Astrocyte (in vitro differentiated cells and primary cell): ENCODE data around the gene NEMP2. TPM values are rescaled to one million over a fixed set of nuclear protein-coding genes. Genes with fewer than 3 reads are reported as not detected.

Experiments
- total RNA-seq: library from RNA; stranded (reverse); gene quantifications from 2 replicates; pipeline ENCODE4 v1.2.1, GENCODE V29; 2021

NEMP2 gene
- total RNA-seq, 1 donor from 2014 or later = 2.7 TPM

Other genes starting within 250 kb of the NEMP2 start
- 15.6 and 16.3 TPM in 2 replicates for gene HIBCH, start 214.9 kb downstream of the NEMP2 start, total RNA-seq
- gene INPP1, start 191.1 kb downstream of the NEMP2 start, total RNA-seq = 8.7 and 11.3 TPM in 2 replicates
- 2.6 and 2.7 TPM in 2 replicates for gene MFSD6, start 126.4 kb downstream of the NEMP2 start, total RNA-seq
- 24.2 and 25.4 TPM in 2 replicates for gene NAB1, start 114.4 kb upstream of the NEMP2 start, total RNA-seq